Endothelial cell of umbilical vein (primary cell): ENCODE results near the gene CDH2. TPM values are rescaled to one million over a fixed set of nuclear protein-coding genes. Genes with fewer than 3 reads are reported as not detected.

ENCODE experiments used
- BruUV-seq: library from RNA; stranded (reverse); fragments of 400-500 nt; replicated peaks from 2 replicates; lab custom pipeline; 2021; lab: Mats Ljungman, UMichigan
- CTCF ChIA-PET: fragments of 300-600, 350-600 bp; sonication (Branson Sonifier 250); formaldehyde crosslinking; loops from one replicate; lab custom pipeline; 2021; ENCODE audit warnings: antibody characterized with exemption, inconsistent platforms; lab: Charles Lee
- POLR2A ChIA-PET: fragments of 300-600, 350-600 bp; sonication (Branson Sonifier 250); formaldehyde crosslinking; loops from one replicate; lab custom pipeline; 2021; ENCODE audit warnings: antibody characterized with exemption, inconsistent platforms; lab: Charles Lee
- DNase-seq: peaks from one replicate; pipeline ENCODE4 v3.0.0-alpha.2; 2011; ENCODE audit warnings: low read depth, low spot score
- FAIRE-seq: peaks from 2 replicates; lab custom pipeline; 2011; peaks lifted over from hg19 to GRCh38; lab: Jason Lieb, UNC
- H2AFZ ChIP-seq: 2 replicates; pipeline ENCODE4 v1.6.0; 2012; ENCODE audit warnings: low read depth, low read length, control low read depth, inconsistent platforms
- H3K27ac ChIP-seq: 2 replicates; pipeline ENCODE4 v1.5.1; 2011; ENCODE audit warnings: low read depth, mild to moderate bottlenecking, control low read depth, low read length, moderate library complexity; ENCODE audit not compliant: insufficient read depth
- H3K27me3 ChIP-seq, 2 experiments: 2 replicates each; pipeline versions ENCODE4 v1.6.0 to v1.6.1; 2011; ENCODE audit warnings: low read length in 2 of 2, mixed read lengths in 1 of 2; ENCODE audit not compliant: control insufficient read depth in 2 of 2, insufficient read depth in 2 of 2
- H3K36me3 ChIP-seq, 2 experiments: 2 replicates in 1 of 2; 3 replicates in 1 of 2; pipeline ENCODE4 v1.5.1; 2011; ENCODE audit warnings: low read length in 2 of 2, mild to moderate bottlenecking in 1 of 2, moderate library complexity in 1 of 2; ENCODE audit not compliant: control insufficient read depth in 2 of 2, insufficient read depth in 2 of 2; ENCODE audit errors: extremely low read depth in 1 of 2
- H3K4me1 ChIP-seq: 3 replicates; pipeline ENCODE4 v1.5.1; 2011; ENCODE audit warnings: mild to moderate bottlenecking, low read length; ENCODE audit not compliant: control insufficient read depth, insufficient read depth; ENCODE audit errors: extremely low read depth
- H3K4me2 ChIP-seq: 2 replicates; pipeline ENCODE4 v1.6.1; 2011; ENCODE audit warnings: low read length, control low read depth, mixed read lengths; ENCODE audit not compliant: insufficient read depth
- H3K4me3 ChIP-seq, 3 experiments: fragments of 200-600 bp in 1 of 3; sonication (generic), shearing (Covaris generic) in 1 of 3; replicated peaks in 1 of 3; 2 replicates each; pipeline ENCODE4 v1.5.1; 2011 to 2016; ENCODE audit warnings: control low read depth in 3 of 3, low read length in 3 of 3, mild to moderate bottlenecking in 2 of 3, inconsistent platforms in 1 of 3, low read depth in 1 of 3, moderate library complexity in 1 of 3; ENCODE audit not compliant: insufficient read depth in 1 of 3
- H3K79me2 ChIP-seq: 2 replicates; pipeline ENCODE4 v1.6.0; 2012; ENCODE audit warnings: low read length, inconsistent platforms; ENCODE audit not compliant: control insufficient read depth, insufficient read depth
- H3K9ac ChIP-seq: replicated peaks from 2 replicates; pipeline ENCODE3; 2011; ENCODE audit warnings: low read length, control low read depth; ENCODE audit not compliant: insufficient read depth; ENCODE audit errors: extremely low read depth
- H3K9me1 ChIP-seq: replicated peaks from 3 replicates; pipeline ENCODE4 v1.6.0; 2011; ENCODE audit warnings: mild to moderate bottlenecking, low read length; ENCODE audit not compliant: control insufficient read depth, insufficient read depth; ENCODE audit errors: extremely low read depth
- H3K9me3 ChIP-seq: replicated peaks from 2 replicates; pipeline ENCODE4 v1.5.1; 2012; ENCODE audit warnings: low read length, inconsistent platforms; ENCODE audit not compliant: control insufficient read depth, insufficient read depth
- H4K20me1 ChIP-seq: replicated peaks from 2 replicates; pipeline ENCODE3; 2011; ENCODE audit warnings: mild to moderate bottlenecking, low read length; ENCODE audit not compliant: control insufficient read depth, insufficient read depth; ENCODE audit errors: extremely low read depth
- CTCF ChIP-seq, 2 donors: IDR thresholded peaks; 1 replicate in 1 of 2; 2 replicates in 1 of 2; pipeline ENCODE4 v1.5.1; 2011; ENCODE audit warnings: low read length in 2 of 2, mild to moderate bottlenecking in 2 of 2, moderate library complexity in 2 of 2, control low read depth in 1 of 2, inconsistent platforms in 1 of 2, low read depth in 1 of 2; ENCODE audit not compliant: insufficient read depth in 1 of 2; ENCODE audit errors: extremely low read depth in 1 of 2
- EZH2 ChIP-seq: IDR thresholded peaks from 2 replicates; pipeline ENCODE4 v1.6.1; 2012; ENCODE audit warnings: borderline replicate concordance, low read depth, mild to moderate bottlenecking, moderate library complexity, low read length, inconsistent platforms; ENCODE audit not compliant: severe bottlenecking
- FOS ChIP-seq: IDR thresholded peaks from 2 replicates; pipeline ENCODE4 v1.6.1; 2011; ENCODE audit warnings: mild to moderate bottlenecking, low read length, moderate library complexity, borderline replicate concordance; ENCODE audit not compliant: insufficient read depth
- GATA2 ChIP-seq: IDR thresholded peaks from 2 replicates; pipeline ENCODE4 v1.7.0; 2011; ENCODE audit warnings: low read depth, mild to moderate bottlenecking, moderate library complexity, mixed read lengths, low read length; ENCODE audit not compliant: insufficient read length, insufficient read depth
- JUN ChIP-seq: IDR thresholded peaks from 2 replicates; pipeline ENCODE4 v1.6.1; 2011; ENCODE audit warnings: borderline replicate concordance, low read depth; ENCODE audit not compliant: insufficient read length, insufficient read depth
- MAX ChIP-seq: IDR thresholded peaks from 2 replicates; pipeline ENCODE4 v1.6.1; 2011; ENCODE audit not compliant: insufficient read depth, insufficient read length
- MYC ChIP-seq: IDR thresholded peaks from one replicate; pipeline ENCODE4 v1.6.1; 2011; ENCODE audit warnings: mild to moderate bottlenecking, low read depth, low read length
- POLR2A ChIP-seq: IDR thresholded peaks from 2 replicates; pipeline ENCODE4 v1.6.1; 2012; ENCODE audit warnings: low read depth, mild to moderate bottlenecking, control low read depth, low read length
- POLR2AphosphoS5 ChIP-seq: IDR thresholded peaks from 2 replicates; pipeline ENCODE4 v1.6.1; 2012; ENCODE audit warnings: low read depth, mild to moderate bottlenecking, control low read depth, low read length, moderate library complexity; ENCODE audit not compliant: insufficient read depth
- dilution Hi-C: fragments of 300-500 bp; cut with MboI; formaldehyde crosslinking; loops from one replicate; pipeline ENCODE4 v1.15.0; 2019; ENCODE audit warnings: low sequenced_read_pairs; ENCODE audit not compliant: extremely low pct_ligation_motif_present
- intact Hi-C: fragments of 100-400 bp; cut with micrococcal nuclease; formaldehyde crosslinking; loops from one replicate; pipeline ENCODE4 v1.10.0; 2022
- polyA plus RNA-seq, 4 experiments: library from polyadenylated mRNA; depleted of rRNA in 3 of 4; stranded (reverse) in 3 of 4; unstranded in 1 of 4; fragments of >200 nt; gene quantifications; 2 replicates each; pipeline versions ENCODE4 v1.2.1 to v1.2.3, GENCODE V29; 2011 to 2012; ENCODE audit warnings: missing spikeins in 1 of 4
- total RNA-seq: library from RNA; stranded (reverse); gene quantifications from 2 replicates; pipeline ENCODE4 v1.2.3, GENCODE V29; 2021

The CDH2 gene
- total and polyA plus RNA-seq, 2 donors (not counting 3 experiments of a cell fraction or from before 2014, with no cell fraction given) = 37.6 to 59.5 TPM

GRCh38 chr18:28078849-28079248 is 98.1 kb downstream of the CDH2 start:
- Histone ChIP-seq H3K27ac (no peak overlapping the region), H3K9me3 (no peaks in the 10 kb centered on the region), H3K9me1 (no peaks in the 10 kb centered on the region), H3K4me2 (no peak overlapping the region), H3K4me1 (peaks cover 3% of the 10 kb centered on the region), H3K27me3 (no peaks in the 10 kb centered on the region), H3K36me3 (no peaks in the 10 kb centered on the region), H4K20me1 (no peaks in the 10 kb centered on the region), H3K4me3 (no peak overlapping the region), H3K9ac (no peak overlapping the region), H3K79me2 (no peaks in the 10 kb centered on the region), H2AFZ (no peak overlapping the region)
- no peak for DNase-seq
- TF ChIP-seq MAX (no peak), CTCF (IDR thresholded peaks at IDR 0.05; ENCODE audit: extremely low read depth in 1 of 2, insufficient read depth in 1 of 2, low read depth in 1 of 2, low read length in 2 of 2) (no peak), FOS (no peak), POLR2A (no peak), MYC (no peak), GATA2 (no peak), POLR2AphosphoS5 (no peak), EZH2 (no peak), JUN (no peak)
- ChIA-PET CTCF (no interaction called here), POLR2A (no interaction called here)
- no peak for FAIRE-seq
- BruUV-seq = no TSS peak
- dilution Hi-C loops = no loop called here
- intact Hi-C loops = no loop called here
